Lower leg skin (tissue), 3 donors: ENCODE results near the gene ESYT2.

Experiments
- CTCF ChIP-seq, 3 donors: fragments of 450-650 bp; IDR thresholded peaks; one replicate each; pipeline ENCODE4 v1.5.1; 2016; ENCODE audit warnings: antibody characterized with exemption in 3 of 3, mild to moderate bottlenecking in 3 of 3, moderate library complexity in 2 of 3
- POLR2A ChIP-seq, 2 donors: fragments of 450-650 bp; IDR thresholded peaks; one replicate each; pipeline ENCODE4 v1.6.1; 2016 to 2017; ENCODE audit warnings: antibody characterized with exemption in 2 of 2, mild to moderate bottlenecking in 1 of 2, moderate library complexity in 1 of 2

GRCh38 chr7:158808126-158808525 lies 21.2 kb downstream of the ESYT2 start:
- TF ChIP-seq CTCF (IDR thresholded peaks at IDR 0.05) (no peak), POLR2A (IDR thresholded peaks at IDR 0.05) (no peak)
